Fibroblast of skin of left quadriceps (primary cell): ENCODE measurements around the gene INA.
"Not testable (repeated sequence)": the region's sequence is repeated elsewhere in the genome, so short reads cannot be mapped to it uniquely, and the experiment has no call there.

Experiments
- DNase-seq, 2 experiments: peaks; one replicate each; pipeline ENCODE4 v3.0.0-alpha.2; 2013; ENCODE audit warnings: low read depth in 2 of 2

The INA gene

GRCh38 chr10:103276896-103277712 lies at the start of gene INA:
INA (plus strand) TSS chr10:103277138; CDS start chr10:103277212, 74 bp downstream.
- peak in 1 of 2 experiments; percentile 13 for DNase-seq

GRCh38 chr10:103227416-103227815 lies 49.5 kb upstream of the INA start:
- DNase-seq: no peak

GRCh38 chr10:103231047-103231551 lies 45.8 kb upstream of the INA start:
- DNase-seq: peak; percentile 96

GRCh38 chr10:103232131-103232673 lies 44.7 kb upstream of the INA start:
- no peak for DNase-seq

- DNase-seq: no peak
Measured at GRCh38 chr10:103232772-103233488, 44.0 kb upstream of the INA start.

- no peak for DNase-seq
Measured at GRCh38 chr10:103235775-103236174, 41.2 kb upstream of the INA start.

- DNase-seq: no peak
Measured at GRCh38 chr10:103238506-103239252, 38.3 kb upstream of the INA start.

- DNase-seq: no peak
Measured at GRCh38 chr10:103241262-103242011, 35.5 kb upstream of the INA start.

- peak; percentile 50 to 60 for DNase-seq
Measured at GRCh38 chr10:103244666-103245271, 32.2 kb upstream of the INA start.

GRCh38 chr10:103245587-103245986 lies 31.4 kb upstream of the INA start, which contains the start of gene RPEL1:
RPEL1 (plus strand) TSS chr10:103245887; CDS start chr10:103245997, 110 bp downstream.
- not testable (repeated sequence) for DNase-seq

- DNase-seq: no peak
Measured at GRCh38 chr10:103246324-103246723, 30.6 kb upstream of the INA start.

- DNase-seq: no peak
Measured at GRCh38 chr10:103254113-103254512, 22.8 kb upstream of the INA start.

GRCh38 chr10:103254538-103255325 lies 22.2 kb upstream of the INA start:
- no peak for DNase-seq

- DNase-seq: no peak
Measured at GRCh38 chr10:103256613-103257012, 20.3 kb upstream of the INA start.

- no peak for DNase-seq
Measured at GRCh38 chr10:103257812-103258211, 19.1 kb upstream of the INA start.

- not testable (repeated sequence) for DNase-seq
Measured at GRCh38 chr10:103258928-103259327, 18.0 kb upstream of the INA start.

- no peak for DNase-seq
Measured at GRCh38 chr10:103259989-103260388, 16.9 kb upstream of the INA start.

- no peak for DNase-seq
Measured at GRCh38 chr10:103262229-103262628, 14.7 kb upstream of the INA start.

- DNase-seq: peak; percentile 36 to 40
Measured at GRCh38 chr10:103265717-103266329, 11.1 kb upstream of the INA start.
